HG02884 (cell line): ENCODE results near the gene PLXNA3.

Source experiments
- ATAC-seq: cut with Tn5 transposase; IDR thresholded peaks from one replicate; pipeline ENCODE4 v1.9.1; 2021; ENCODE audit warnings: mild to moderate bottlenecking, moderate library complexity; ENCODE audit not compliant: unreplicated experiment

PLXNA3 gene

GRCh38 chrX:154434394-154435168 is 23.5 kb upstream of the PLXNA3 start:
- ATAC-seq, result no peak

DNA sequence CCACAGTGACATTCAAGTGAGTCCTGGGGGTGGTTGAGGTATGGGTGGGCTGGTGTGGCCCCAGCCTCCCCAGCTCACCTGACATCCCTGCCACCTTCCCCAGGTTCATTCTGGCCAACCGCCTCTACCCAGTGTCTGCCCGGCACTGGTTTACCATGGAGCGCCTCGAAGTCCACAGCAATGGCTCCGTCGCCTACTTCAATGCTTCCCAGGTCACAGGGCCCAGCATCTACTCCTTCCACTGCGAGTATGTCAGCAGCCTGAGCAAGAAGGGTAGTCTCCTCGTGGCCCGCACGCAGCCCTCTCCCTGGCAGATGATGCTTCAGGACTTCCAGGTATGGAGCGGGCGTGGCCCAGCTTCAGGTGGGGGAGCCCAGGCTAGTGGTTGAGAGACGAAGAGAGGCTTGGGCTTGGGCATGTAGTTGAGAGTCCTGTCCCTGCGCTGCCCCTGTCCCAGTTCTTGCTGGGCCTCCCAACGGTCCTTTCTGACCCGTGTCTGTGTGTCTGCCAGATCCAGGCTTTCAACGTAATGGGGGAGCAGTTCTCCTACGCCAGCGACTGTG is 22.8 kb upstream of the PLXNA3 start:
- ATAC-seq, result no peak

DNA sequence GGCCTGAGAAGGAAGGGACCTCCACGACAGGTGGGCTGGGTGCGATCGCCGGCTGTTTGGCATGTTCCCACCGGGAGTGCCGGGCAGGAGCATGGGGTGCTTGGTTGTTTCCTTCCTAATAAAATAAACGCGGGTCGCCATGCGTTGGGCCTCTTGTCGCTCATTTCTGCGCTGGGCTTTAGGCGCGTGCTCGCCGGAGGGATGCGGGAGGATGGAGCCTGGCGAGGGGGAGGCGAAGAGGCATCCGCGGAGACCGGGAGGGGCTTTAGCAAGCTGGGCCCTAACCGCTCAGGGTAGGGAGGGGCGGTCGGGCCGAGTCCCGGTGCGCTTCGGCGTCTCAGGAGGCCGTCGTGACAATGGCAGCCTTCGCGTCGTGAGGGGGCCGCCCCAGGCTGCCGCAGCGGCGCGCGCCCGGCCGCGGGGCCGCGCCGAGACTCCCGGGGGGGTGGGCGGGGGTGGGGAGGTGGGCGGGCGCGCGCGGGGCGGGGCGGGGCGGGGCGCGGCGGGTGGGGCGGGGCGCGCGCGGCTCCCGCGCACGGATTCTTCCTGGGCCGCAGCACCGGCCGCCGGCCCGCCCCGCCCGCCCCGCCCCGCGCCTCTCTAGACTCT is 21.6 kb upstream of the PLXNA3 start:
- no peak for ATAC-seq

DNA sequence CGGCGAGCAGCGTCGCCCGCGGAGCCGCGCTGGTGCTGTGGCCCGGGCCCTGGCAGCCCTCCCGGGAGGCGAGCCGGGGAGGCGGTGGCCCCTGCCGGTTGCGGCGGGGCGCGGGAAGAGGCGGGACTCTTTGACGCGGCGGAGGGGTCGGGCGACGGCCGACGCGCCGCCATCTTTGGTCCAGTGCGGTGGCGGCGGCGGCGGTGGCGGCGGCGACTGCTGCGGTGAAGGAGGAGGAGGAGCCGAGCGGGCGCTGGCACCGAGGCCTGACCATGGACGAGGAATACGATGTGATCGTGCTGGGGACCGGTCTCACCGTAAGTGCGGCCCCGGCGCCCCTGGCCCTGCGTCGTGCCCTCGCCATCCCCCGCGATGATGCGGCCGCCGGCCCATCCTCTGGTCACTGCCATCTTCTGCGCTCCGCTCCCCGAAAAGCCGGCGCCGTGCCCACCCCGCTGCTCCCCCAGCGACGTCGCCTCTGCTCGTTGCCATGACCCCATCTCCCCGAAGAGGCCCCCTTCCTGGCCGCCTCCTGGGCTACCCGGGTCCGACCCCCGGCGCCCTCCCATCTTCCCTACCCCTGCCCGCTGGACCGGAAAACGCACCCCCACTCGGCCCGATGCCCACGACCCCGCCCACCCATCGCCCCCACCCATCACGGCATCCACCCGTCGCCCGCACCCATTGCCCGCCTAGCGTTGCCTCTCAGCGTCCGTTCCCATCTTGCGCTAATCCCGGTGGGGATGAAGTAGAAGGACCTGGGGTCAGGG is 20.9 kb upstream of the PLXNA3 start, which contains the start of gene GDI1:
Gene GDI1 (plus strand): TSS at position 172 of the 770 bp plus-strand sequence. CDS start 101 bp downstream, at position 273.
- no peak for ATAC-seq

GRCh38 chrX:154437971-154438893 is 19.8 kb upstream of the PLXNA3 start:
- no peak for ATAC-seq

DNA sequence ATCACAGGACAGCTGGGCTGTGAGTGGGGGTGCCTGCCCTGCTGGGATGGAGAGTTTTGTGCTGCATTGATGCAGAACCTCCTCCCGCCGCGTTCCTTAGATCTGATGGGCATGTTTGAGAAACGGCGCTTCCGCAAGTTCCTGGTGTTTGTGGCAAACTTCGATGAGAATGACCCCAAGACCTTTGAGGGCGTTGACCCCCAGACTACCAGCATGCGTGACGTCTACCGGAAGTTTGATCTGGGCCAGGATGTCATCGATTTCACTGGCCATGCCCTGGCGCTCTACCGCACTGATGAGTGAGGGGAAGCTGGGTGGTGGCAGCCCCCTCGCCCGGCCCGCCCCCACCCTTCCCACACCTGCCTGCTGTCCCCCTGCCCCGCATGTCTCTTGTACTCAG is 18.2 kb upstream of the PLXNA3 start:
- no peak for ATAC-seq

GRCh38 chrX:154440623-154441357 is 17.3 kb upstream of the PLXNA3 start:
- ATAC-seq, result no peak

DNA sequence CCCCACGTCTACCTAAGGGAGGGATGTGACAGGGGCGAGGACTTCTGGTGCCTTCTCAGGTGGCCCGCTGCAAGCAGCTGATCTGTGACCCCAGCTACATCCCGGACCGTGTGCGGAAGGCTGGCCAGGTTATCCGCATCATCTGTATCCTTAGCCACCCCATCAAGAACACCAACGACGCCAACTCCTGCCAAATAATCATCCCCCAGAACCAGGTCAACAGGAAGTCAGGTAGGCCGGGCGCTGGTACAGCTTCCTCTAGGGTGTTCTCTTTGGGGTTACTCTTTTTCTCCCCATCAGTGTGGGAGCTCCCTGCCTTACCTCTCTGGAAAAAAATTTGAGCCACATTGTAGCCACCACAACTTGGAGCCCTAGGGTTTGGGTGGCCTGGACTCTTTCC is 16.5 kb upstream of the PLXNA3 start:
- ATAC-seq, result no peak

DNA sequence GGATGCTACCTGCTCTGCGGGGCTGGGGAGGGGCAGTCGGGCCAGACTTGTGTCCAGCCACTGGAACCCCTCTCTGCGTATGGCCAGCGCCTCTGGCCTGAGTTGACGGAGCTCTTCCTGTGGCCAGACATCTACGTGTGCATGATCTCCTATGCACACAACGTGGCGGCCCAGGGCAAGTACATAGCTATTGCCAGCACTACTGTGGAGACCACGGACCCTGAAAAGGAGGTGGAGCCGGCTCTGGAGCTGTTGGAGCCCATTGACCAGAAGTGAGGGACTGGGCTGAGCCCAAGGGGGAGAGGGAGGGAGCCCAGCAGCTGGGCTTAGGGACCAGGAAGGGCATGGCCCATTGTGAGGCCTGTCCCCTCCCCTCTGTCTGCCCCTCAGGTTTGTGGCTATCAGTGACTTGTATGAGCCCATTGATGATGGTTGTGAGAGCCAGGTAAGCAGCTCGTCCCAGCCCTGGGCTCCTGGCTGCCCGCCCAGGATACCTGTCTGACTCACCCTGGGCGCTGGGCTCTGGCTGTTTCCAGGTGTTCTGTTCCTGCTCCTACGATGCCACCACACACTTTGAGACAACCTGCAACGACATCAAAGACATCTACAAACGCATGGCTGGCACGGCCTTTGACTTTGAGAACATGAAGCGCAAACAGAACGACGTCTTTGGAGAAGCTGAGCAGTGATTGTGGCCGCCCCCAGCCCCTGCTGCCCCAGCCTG is 15.9 kb upstream of the PLXNA3 start:
- ATAC-seq, result no peak

DNA sequence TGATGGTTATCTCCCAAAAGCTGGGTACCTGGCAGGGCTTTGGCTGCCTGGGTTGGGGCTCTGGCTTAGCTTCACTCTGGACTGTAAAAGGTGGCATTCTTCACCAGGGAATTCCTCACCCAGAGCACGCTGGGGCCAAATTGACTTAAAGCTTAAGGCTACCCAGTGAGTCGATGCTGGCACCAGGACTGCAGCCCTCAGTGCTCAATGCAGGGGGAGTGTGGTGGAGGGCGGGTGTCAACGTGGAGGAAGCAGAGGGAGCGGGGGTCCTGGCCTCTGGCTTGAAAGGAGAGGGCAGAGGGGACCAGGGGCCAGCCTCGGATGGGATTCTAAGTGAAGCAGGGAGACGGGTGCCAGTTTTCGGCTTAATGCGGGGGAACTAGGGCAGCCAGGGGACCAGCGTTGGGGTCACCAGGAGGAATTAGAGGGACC is 14.6 kb upstream of the PLXNA3 start:
- ATAC-seq, result no peak

DNA sequence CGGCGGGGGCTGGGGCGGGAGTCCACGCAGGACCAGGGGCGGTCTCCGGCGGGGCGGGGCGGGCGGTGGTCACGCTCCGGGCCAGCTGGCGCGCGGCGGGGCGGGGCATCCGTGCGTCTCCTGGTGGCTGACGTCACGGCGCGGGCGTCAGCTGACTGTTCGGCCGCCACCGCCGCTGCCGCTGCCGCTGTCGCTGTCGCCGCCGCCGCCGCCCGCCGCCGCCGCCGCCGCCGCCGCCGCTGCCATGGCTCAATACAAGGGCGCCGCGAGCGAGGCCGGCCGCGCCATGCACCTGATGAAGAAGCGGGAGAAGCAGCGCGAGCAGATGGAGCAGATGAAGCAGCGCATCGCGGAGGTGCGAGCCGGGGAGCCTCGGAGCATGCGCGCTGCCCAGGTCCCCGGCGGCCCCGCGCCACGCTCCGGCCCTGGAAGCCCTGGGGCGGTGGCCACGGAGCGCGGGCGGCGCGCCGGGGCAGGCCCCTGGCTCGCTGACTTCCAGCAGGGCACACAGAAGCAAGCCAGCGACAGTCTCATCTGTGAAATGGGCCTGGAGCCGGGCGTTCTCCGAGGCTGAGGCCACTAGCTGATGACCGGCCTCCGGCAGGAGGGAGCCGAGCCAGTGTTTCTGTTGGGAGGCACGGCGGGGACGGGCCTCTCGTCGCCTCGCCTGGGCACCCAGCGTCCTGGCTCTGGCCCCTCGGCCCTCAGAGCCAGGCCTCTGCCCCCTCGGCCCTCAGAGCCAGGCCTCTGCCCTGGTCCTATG is 13.9 kb upstream of the PLXNA3 start, which contains the start of gene FAM50A:
Gene FAM50A (plus strand): TSS at position 150 of the 763 bp plus-strand sequence. CDS start 95 bp downstream, at position 245.
- ATAC-seq, result peak; percentile 66

DNA sequence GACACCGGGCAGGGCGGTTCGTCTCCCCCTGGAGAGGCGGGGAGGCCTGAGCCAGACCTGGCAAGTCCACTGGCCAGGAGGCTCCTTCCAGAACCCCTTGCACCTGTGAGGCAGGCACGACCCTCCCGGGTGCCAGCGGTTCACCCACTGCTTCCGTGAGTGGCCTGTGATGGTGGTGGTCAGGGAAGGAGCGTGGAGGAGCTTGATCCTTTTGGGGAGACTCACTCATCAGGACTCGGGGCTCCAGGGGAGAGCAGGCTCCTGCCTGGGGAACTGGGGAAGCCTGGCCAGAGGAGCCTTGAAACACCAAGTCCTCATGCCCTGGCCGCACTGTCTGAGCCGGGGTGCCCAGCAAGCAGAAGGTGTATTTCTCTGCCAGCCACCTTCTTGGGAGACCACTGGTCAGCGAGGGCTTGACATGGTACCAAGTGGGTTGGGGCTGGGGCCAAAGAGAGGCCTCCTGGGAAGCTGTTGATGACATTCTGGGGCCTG is 13.3 kb upstream of the PLXNA3 start:
- no peak for ATAC-seq

DNA sequence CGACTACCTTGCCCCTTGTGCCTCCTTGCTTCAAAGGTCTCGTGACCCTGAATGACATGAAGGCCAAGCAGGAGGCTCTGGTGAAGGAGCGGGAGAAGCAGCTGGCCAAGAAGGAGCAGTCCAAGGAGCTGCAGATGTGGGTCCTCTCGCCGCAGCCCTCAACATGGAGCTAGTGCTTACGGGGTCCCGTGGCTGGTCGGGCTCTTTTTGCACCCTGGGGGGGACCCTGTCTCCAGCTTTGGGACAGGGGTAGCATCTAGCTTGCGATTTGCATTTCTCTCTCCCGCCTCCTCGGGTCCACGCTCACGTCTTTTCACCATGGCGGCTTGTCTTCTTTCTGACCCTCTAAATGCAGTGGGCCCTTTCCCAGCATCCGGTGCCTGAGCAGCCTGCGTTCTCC is 12.3 kb upstream of the PLXNA3 start:
- no peak for ATAC-seq

DNA sequence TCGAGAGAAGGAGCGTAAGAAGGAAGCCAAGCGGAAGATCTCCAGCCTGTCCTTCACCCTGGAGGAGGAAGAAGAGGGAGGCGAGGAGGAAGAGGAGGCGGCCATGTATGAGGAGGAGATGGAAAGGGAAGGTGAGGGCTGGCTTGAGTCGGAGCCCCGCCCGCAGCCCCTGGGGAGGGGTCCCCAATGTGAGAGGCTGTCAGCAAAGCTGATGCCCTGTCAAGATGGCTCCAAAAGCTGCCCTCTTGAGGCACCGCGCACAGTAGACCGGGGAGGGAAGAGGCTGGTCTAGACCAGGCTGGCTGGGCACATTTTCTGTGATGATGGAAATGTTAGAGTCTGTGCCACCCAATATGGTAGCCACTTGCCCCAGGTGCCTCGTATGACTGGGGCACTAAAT is 11.7 kb upstream of the PLXNA3 start:
- no peak for ATAC-seq

GRCh38 chrX:154448484-154448883 is 9.6 kb upstream of the PLXNA3 start:
- no peak for ATAC-seq

GRCh38 chrX:154449618-154450017 is 8.5 kb upstream of the PLXNA3 start:
- no peak for ATAC-seq

GRCh38 chrX:154450312-154450711 is 7.8 kb upstream of the PLXNA3 start:
- ATAC-seq, result no peak

- ATAC-seq, result no peak
Observed at GRCh38 chrX:154452823-154453222, 5.3 kb upstream of the PLXNA3 start.
